Stimulated activated CD4-positive, alpha-beta T cell treated with anti-CD3 and anti-CD28 coated beads, Interleukin-15, amount 100 ng/mL, for 48 hours (primary cell): Measurements from ENCODE around the gene CLIC4.

Experiments used
- DNase-seq, 2 donors: peaks; one replicate each; pipeline ENCODE4 v3.0.0-alpha.2; 2020; ENCODE audit warnings: low read depth in 2 of 2

Gene CLIC4

GRCh38 chr1:24859063-24860010, 114.1 kb downstream of the CLIC4 start:
- no peak for DNase-seq

GRCh38 chr1:24860841-24861240, 115.6 kb downstream of the CLIC4 start:
- no peak for DNase-seq

DNA sequence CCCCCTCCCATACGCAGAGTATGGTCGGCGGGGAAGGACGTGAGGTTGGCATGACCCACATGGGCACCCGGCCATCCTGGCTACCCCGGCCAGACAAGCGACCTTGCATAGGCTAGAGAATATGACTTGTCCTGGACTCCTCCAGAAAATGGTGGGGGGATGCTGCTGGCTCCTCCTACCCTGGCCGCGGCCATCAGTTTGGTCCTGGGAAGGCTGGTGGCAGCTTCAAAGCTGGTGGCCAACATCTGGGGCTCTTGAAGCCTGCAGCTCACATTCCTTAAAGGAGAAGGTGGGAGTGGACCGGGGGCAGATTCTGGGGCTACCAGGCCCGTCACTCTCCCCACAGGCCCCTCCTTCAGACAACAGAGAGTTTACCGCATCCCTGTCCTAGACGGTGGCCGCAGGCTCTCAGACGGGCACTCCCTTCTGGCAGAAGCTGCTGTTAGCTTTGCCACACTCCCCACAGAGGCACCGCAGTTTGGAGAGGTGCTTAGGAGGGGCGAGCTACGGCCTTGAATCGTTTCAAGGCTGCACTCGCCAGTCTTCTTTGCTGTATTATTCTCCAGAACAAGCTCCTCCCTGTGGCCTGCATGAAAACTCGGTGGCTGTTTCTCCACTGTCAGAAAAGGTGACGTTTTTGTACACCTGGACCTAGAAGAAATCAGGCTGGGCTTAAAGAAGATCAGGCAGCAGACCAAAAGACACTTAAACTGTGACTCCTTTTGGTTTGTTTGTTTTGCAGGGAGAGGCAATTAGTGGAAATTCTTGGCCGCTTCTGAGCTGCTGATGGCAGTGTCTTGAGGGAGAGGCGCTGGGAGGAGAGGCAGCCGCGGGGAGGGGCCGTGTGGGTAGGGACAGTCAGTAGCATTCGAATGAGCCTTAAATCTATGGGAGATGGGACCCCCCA, 116.8 kb downstream of the CLIC4 start:
- DNase-seq = no peak

DNA sequence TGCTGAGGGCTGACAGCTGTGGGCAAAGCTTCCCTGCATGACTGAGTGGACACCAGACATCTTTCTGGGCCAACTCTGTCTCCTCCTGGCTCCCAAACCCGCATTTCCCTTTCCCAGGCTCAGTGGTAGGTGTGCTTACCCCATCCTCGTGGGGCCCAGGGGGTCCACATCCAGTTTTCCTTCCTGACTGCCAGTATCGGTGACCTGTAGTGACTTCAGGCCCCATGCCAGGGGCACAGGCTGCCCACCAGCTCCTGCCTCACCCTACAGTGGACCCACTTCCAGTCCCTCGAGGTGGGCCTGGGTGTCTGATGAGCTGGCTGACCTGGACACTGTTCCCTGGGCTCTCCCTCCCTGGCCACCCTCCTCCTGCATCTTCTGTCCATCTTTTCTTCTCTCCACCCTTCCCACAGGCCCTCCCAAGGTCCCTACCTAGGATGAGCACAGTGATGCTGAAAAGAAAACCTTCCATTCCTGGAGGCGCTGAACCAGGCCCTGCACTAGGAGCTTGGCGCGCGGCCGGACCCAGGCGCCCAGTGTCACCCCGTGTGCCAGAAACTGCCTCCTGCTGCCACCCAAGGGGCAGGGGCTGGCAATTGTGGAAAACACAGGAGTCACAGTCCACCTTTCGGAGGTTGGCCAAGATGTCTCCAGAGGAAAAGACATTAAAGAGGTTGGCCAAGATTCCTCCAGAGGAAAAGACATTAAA, 117.7 kb downstream of the CLIC4 start:
- no peak for DNase-seq

DNA sequence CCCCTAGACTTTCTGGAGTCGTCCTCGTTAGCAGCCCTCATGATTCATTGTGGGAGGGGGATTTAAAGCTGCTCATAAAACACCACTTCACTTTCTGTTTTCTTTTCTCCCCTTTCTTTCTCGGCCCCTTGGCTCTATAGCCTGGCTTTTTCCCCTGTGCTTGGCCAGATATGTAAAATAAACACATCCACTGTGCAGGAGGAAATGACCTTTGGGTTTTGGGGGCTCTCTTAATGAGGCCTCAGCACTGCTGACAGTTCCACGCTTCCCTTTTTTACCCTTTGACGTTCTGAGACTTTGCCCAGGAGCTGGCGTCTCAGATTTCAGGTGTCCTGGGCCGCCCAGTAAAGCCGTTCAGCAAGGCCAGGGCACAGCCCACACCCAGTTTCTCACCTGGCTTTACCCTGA, 119.1 kb downstream of the CLIC4 start:
- no peak for DNase-seq

GRCh38 chr1:24865168-24865567, 119.9 kb downstream of the CLIC4 start:
- no peak for DNase-seq

- DNase-seq = no peak
Measured at GRCh38 chr1:24865587-24865986, 120.3 kb downstream of the CLIC4 start.

DNA sequence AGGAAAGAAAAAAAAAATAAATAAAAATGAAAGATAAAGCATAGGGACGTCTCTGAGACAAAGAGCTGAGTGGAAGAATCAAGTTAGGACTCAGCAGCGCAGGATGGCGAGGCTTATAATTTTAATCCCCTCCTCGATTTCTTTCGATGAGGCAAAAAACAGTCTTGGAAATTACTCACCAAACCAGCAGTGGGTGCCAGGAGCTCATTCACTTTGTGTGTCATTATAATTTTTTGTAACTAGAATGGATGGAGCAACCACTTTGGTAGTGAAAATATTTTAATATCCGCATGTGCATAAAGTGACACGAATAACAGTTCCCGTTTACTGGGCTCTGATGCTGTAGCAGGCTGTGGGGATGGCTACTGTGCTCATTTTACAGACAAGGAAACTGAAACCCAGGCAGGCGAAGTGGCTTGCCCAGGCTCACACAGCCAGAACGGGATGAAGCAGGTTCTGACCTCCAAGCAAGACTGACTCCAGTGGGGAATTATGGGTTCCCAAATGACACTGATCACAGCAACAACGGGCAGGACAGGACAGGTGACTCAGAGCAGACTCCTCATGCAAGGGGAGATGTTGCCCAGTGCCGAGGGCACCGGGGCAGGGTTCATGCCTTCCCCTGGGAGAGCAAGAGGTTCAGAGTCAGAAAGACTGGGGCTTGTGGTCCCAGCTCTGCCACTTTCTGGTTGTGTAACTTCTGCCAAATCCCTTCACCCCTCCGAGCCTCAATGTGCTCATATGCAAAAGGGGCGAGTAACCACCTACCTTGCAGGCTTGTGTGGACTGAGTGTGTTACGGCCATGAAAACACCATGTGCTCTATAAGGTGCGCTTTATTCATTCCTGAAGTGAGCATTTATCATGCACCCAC, 121.2 kb downstream of the CLIC4 start:
- no peak for DNase-seq

DNA sequence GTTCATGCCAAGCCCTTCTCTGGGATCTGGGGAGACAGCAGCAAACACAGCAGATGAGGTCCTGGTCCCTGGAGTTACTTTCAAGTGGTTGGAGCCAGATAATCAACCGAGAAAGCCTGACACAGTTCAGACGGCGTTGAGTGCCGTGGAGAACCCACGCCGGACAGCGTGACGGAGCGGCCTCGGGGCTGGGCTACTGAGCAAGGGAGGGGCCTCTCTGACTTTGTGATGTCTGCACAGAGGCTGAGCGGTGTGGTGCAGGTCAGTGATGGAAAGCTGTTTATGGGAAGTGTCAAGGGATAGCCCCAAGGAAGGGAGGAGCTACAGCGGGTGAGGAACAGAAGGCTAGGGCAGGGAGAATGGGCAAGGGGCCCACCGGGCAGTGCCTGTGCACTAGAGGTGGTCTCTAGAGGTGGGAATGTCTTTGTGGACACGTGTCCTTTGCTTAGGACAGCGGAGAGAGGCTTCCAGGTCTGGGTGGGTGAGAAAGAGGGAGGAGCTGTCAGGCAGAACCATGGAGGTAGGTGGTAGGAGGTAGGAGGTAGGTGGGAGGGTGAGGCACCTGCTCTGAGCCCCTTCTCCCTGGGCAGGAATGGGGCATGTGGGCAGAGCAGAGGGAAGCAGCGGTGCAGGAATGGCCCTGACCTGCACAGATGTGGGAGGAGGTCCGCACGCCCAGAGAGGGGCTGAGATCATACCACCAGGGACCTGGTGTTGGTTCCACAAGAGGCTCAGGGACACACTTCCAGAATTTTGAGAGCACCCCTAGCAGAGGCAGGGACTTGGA, 122.0 kb downstream of the CLIC4 start:
- no peak for DNase-seq

DNA sequence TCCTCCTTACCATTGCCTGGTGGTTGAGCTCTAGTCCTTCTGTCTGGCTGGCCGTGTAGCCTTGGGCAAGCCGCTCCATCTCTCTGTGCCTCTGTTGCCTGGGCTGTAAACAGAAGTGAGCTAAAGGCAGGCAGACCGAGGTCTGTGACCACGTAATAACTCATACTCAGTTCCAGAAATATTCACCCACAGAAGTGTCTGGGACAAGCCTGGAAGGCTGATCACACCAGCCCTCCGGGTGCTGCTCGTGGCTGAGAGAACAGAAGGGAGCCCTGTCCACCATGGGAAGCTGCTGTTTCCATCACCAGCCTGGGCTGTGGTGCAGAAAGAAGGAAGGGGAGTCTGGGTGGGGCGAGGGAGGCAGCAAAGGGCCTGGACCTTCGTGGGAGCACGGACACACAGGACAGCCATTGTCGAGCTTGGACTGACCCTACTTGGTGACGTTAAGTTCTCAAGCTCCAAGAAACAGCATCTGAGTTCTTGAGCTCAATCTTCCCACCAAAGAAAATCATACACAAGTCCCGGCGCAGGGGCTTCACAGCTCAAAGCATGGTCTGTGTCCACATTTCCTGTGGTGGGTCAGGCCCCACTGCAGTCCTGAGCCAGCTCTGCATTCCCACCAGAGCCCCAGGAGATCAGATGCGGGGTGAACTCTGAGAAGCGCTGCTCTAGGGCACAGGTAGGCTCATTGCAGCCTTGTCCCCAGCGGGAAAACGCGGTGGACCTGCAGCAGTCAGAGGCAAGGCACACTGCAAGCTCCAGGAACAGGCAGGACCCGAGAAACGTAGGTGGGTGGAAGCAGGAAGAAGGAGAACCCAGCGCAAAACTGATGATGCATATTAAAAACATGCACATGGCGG, 123.0 kb downstream of the CLIC4 start:
- no peak for DNase-seq

- DNase-seq = no peak
Measured at GRCh38 chr1:24870551-24871195, 125.4 kb downstream of the CLIC4 start.

- no peak for DNase-seq
Measured at GRCh38 chr1:24871306-24871901, 126.2 kb downstream of the CLIC4 start.

- DNase-seq = no peak
Measured at GRCh38 chr1:24872061-24872850, 127.0 kb downstream of the CLIC4 start.

DNA sequence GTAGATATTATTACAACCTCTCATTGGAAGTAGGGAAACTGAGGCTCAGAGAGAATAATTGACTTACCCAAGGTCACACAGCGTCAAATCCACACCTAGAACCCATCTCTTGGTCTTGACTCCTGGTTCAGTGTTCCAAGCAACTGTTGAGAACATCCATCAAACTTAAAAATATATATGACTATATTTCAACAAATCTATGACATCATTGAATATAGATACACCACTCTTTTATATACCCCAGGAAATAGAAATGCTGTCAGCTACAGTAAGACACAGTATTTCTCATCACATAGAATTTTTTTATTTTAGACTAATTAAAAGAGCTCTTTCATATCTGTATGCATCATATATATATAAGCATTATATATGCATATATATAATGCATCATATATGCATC, 127.9 kb downstream of the CLIC4 start:
- no peak for DNase-seq

DNA sequence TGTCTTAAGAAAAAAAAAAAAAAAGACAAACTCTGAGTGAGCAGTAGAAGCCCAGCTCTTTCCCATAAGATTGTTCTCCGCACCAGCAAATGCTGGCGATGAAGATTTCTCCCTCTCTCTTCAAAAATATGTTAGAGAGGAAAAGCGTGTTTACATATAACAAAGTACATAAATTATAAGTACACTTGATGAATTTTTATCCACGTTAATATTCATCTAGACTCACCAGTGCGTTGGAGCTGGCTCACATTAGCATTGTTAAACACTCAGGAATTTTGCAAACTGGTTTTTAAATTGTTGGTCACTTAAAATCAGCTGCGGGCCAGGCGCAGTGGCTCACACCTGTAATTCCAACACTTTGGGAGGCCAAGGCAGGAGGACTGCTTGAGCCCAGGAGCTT, 128.8 kb downstream of the CLIC4 start:
- no peak for DNase-seq

DNA sequence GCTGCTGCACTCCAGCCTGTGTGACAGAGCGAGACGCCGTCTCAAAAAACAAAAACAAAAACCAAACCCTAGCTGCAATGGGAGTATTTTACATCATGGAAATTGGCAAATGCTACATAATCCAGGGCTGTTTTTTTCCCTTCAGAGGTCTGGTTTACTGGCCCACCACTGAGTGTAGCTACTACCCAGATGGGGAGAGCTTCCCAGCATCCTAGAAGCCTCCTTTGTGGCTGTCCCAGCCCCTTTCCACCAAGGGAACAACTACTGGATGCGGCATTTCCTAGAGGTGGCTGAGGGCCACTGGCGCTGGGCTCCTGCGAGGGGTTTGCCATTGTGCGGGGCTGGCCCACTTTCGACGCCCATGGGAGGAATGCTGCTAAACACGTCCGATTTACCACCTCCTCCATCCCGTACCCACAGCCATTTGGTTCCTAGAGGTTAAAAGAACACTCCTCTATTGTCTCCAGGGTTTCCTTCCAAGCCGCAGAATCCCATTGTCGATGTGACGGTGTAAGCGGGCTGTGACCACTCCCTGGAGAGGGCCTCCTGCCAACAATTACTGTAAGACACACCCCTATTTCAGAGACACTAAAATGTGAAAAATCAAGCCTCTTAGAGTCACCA, 129.5 kb downstream of the CLIC4 start:
- no peak for DNase-seq

GRCh38 chr1:24875257-24875656, 130.0 kb downstream of the CLIC4 start:
- DNase-seq = no peak
